Mesothelial cell of epicardium (in vitro differentiated cells): ENCODE data around the gene FOXI3. TPM values are rescaled to one million over a fixed set of nuclear protein-coding genes. Genes with fewer than 3 reads are reported as not detected.
"Not testable (repeated sequence)": the region's sequence is repeated elsewhere in the genome, so short reads cannot be mapped to it uniquely, and the experiment has no call there.

Experiments
- DNase-seq, 2 experiments: peaks; one replicate each; pipeline ENCODE4 v3.0.0; 2021; ENCODE audit warnings: low spot score in 2 of 2; ENCODE audit not compliant: unreplicated experiment in 2 of 2
- H3K27ac Mint-ChIP-seq: 2 replicates; pipeline ENCODE4 v1.8.0; 2021; ENCODE audit warnings: mixed read lengths
- H3K27me3 Mint-ChIP-seq: 2 replicates; pipeline ENCODE4 v1.8.0; 2021; ENCODE audit warnings: low read depth, mixed read lengths
- H3K36me3 Mint-ChIP-seq: 2 replicates; pipeline ENCODE4 v1.8.0; 2021; ENCODE audit warnings: mixed read lengths
- H3K4me1 Mint-ChIP-seq: 2 replicates; pipeline ENCODE4 v1.8.0; 2021; ENCODE audit warnings: mixed read lengths
- H3K4me3 Mint-ChIP-seq: 2 replicates; pipeline ENCODE4 v1.8.0; 2021; ENCODE audit warnings: mild to moderate bottlenecking, moderate library complexity, mixed read lengths
- H3K9me3 Mint-ChIP-seq: 2 replicates; pipeline ENCODE4 v1.8.0; 2021; ENCODE audit warnings: mixed read lengths
- total RNA-seq: library from RNA; stranded (reverse); gene quantifications from 3 replicates; pipeline ENCODE4 v1.2.1, GENCODE V29; 2021
- TF ChIP-seq, protein P1 (sequence below): fragments of 200-600 bp; sonication (generic); IDR thresholded peaks from one replicate; pipeline ENCODE4 v1.5.0; 2021; ENCODE audit warnings: antibody characterized with exemption; ENCODE audit not compliant: unreplicated experiment

FOXI3 gene
- total RNA-seq, 1 donor from 2014 or later = 0.40 TPM

DNA sequence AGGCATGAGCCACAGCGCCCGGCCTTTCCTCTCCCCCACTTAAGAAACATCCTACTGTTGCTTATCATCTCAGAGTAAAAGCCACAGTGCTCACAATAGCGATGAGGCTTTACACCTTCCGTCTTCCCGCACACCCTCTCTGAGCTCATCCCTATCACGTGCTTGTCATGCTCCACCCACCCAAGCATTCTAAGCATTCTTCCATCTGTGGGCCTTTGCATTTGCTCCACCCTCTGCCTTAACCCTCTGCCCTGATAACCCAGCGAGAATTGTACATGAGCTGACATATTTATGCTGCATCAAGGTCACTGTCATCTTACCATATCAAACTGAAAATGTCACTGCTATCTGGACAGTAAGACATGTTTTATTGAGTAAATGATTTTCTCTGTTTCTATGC is 22.6 kb downstream of the FOXI3 start:
- Mint-ChIP-seq H3K27ac (no peak overlapping the region), H3K4me3 (no peak overlapping the region), H3K9me3 (peaks cover 24% of the 10 kb centered on the region), H3K27me3 (peaks cover 2% of the 10 kb centered on the region), H3K36me3 (peaks cover 2% of the 10 kb centered on the region), H3K4me1 (no peaks in the 10 kb centered on the region)
- no peak for DNase-seq
- TF ChIP-seq, protein P1, sequence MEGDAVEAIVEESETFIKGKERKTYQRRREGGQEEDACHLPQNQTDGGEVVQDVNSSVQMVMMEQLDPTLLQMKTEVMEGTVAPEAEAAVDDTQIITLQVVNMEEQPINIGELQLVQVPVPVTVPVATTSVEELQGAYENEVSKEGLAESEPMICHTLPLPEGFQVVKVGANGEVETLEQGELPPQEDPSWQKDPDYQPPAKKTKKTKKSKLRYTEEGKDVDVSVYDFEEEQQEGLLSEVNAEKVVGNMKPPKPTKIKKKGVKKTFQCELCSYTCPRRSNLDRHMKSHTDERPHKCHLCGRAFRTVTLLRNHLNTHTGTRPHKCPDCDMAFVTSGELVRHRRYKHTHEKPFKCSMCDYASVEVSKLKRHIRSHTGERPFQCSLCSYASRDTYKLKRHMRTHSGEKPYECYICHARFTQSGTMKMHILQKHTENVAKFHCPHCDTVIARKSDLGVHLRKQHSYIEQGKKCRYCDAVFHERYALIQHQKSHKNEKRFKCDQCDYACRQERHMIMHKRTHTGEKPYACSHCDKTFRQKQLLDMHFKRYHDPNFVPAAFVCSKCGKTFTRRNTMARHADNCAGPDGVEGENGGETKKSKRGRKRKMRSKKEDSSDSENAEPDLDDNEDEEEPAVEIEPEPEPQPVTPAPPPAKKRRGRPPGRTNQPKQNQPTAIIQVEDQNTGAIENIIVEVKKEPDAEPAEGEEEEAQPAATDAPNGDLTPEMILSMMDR = no peak

DNA sequence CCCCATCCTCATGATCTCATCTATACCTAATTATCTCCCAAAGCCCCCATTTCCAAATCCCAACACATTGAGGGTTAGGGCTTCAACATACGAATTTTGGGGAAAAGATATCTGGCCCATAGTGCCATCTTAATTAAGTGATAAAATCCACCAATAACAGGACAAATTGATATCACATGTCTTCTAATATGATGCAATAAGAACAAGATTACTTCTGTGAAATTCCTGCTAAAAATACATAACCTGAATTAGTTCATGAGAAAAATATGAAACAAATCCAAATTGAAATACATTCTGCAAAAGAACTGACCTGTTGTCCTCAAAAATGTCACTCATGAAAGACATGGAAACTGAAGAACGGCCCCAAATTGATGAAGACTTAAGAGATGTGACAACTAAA is 28.8 kb downstream of the FOXI3 start:
- no peak for DNase-seq
- no peak overlapping the region for H3K4me3 Mint-ChIP-seq
- no peak overlapping the region for H3K27ac Mint-ChIP-seq
- peaks cover 5% of the 10 kb centered on the region for H3K4me1 Mint-ChIP-seq
- peaks cover 7% of the 10 kb centered on the region for H3K9me3 Mint-ChIP-seq
- H3K36me3 Mint-ChIP-seq = no peaks in the 10 kb centered on the region
- TF ChIP-seq, protein P1 = no peak
- H3K27me3 Mint-ChIP-seq = peaks cover 3% of the 10 kb centered on the region

DNA sequence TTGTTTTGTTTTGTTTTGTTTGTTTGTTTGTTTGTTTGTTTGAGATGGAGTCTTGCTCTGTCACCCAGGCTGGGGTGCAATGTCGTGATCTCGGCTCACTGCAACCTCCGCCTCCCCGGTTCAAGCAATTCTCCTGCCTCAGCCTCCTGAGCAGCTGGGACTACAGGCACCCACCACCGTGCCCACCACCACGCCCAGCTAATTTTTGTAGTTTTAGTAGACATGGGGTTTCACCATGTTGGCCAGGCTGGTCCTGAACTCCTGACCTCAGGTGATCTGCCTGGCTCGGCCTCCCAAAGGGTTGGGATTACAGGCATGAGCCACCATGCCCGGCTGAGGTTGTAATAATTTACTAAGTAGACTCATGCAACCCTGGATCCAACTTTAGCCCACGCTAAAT is 33.4 kb downstream of the FOXI3 start:
- H3K27ac Mint-ChIP-seq, H3K36me3 Mint-ChIP-seq, DNase-seq, H3K9me3 Mint-ChIP-seq, H3K27me3 Mint-ChIP-seq, H3K4me3 Mint-ChIP-seq: not testable (repeated sequence)
- peaks cover 20% of the 10 kb centered on the region for H3K4me1 Mint-ChIP-seq

DNA sequence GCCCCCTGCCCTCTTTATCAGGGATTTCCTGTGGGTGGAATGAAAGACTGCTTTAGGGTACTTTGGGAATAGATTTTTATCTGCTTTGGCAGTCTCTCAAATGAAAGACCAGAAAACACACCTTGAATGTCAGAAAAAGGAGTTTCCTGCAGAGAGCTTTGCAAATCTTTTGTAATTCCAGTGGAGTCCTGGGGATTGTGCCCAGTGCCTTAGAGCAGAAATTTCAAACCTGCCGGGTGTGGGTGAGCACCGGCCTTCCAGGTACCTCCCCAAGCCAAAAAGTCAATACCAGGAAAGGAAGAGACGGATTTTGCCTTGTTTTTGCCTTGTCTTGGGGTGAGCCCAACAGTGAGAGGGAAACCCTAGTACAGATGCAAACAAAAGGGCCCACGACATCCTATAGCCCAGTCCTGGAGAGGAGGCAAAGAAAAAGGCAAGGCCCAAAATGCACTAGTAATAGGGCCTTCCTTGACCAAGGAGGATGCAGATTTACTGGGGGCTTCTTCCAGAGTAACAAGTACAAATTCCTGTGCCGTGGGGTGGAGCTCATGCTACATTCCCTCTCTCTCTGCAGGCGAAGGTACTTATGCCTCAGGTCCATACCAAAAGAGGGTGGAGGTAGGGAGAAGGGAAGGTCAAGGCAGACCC is 36.4 kb downstream of the FOXI3 start:
- Mint-ChIP-seq H3K4me3 (no peak overlapping the region), H3K27ac (no peak overlapping the region), H3K4me1 (peaks cover 20% of the 10 kb centered on the region), H3K9me3 (no peaks in the 10 kb centered on the region), H3K36me3 (no peaks in the 10 kb centered on the region), H3K27me3 (no peaks in the 10 kb centered on the region)
- TF ChIP-seq, protein P1 = no peak
- no peak for DNase-seq

DNA sequence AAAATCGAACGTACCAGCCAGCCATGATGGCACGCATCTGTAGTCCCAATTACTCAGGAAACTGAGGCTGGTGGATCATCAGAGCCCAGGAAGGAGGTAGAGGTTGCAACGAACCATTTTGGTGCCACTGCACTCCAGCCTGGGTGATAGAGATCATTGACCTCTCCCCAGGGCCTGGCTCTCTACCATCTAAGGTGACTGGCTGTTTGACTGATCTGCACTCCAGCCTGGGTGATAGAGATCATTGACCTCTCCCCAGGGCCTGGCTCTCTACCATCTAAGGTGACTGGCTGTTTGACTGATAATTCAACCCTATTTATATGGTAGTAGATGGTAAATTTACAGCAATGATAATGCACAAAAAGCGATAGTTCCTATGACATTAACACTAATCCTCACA is 43.6 kb downstream of the FOXI3 start:
- not testable (repeated sequence) for H3K4me1 Mint-ChIP-seq

DNA sequence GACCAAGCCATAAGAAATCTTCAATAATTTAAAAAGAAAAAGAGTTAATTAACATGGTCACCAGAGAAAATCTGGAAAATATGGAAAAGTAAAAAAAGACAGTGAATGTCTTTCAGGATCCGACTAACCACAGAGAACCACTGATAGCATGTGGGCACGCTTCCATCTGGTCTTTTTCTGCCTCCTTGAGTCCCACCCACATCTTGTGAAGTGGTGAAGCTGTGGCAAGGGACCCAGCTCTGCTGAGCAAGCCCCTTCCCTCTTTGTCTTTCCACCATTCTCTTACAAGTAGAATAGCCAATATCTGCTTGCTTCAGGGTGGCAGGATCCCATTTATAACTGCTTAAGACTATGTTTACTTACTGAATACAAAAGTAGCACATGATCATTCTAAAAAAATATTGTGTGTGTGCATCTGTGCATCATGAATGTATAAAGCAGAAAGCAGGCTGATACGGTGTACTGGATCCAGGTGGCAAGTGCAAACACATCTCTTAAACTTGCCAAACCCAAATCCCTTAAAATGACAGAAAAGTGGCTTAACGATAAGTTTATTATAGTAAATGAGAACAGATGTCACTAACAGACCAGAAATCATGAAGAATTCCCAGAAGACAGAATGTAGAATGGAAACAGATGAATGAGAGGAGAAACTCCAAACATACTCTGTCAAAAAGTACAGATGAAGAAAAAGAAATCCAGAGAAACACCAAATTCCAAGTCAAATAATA is 52.3 kb downstream of the FOXI3 start:
- TF ChIP-seq, protein P1 = no peak
- Mint-ChIP-seq H3K27ac (no peak overlapping the region), H3K4me1 (no peaks in the 10 kb centered on the region), H3K9me3 (no peaks in the 10 kb centered on the region), H3K27me3 (no peaks in the 10 kb centered on the region), H3K36me3 (no peaks in the 10 kb centered on the region), H3K4me3 (no peak overlapping the region)
- DNase-seq = no peak

More for the DNA sequence above, 43.6 kb downstream of the FOXI3 start:
- H3K4me3 Mint-ChIP-seq, DNase-seq, H3K27me3 Mint-ChIP-seq, H3K9me3 Mint-ChIP-seq, H3K27ac Mint-ChIP-seq, H3K36me3 Mint-ChIP-seq: not testable (repeated sequence)
